Epithelial cell of esophagus (primary cell): ENCODE results near the gene KCTD16.

Source experiments
- DNase-seq: peaks from one replicate; pipeline ENCODE4 v3.0.0; 2010; ENCODE audit warnings: low read depth
- H3K4me3 ChIP-seq: 2 replicates; pipeline ENCODE4 v1.5.1; 2011; ENCODE audit warnings: mild to moderate bottlenecking, low read length, control low read depth
- TF ChIP-seq, protein P1 (sequence below): IDR thresholded peaks from 2 replicates; pipeline ENCODE4 v1.5.1; 2011; ENCODE audit warnings: low read depth, mild to moderate bottlenecking, low read length, control low read depth, inconsistent platforms; ENCODE audit not compliant: insufficient read depth; ENCODE audit errors: missing control alignments

KCTD16 gene

DNA sequence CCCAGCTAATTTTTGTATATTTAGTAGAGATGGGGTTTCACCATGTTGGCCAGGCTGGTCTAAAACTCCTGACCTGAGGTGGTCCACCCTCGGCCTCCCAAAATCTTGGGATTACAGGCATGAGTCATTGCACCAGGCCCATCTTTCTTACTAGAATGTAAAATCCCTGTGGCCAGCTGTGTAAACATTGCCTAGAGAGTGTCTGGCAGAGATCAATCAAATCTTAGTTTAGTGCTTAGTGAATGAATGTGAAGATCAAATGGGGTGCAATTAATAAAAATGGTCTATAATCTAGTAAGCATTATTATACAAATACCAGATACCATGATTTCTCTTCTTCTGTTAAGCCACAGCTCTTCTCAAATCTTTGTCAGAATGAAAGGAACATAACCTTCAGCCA lies 289.9 kb downstream of the KCTD16 start:
- TF ChIP-seq, protein P1, sequence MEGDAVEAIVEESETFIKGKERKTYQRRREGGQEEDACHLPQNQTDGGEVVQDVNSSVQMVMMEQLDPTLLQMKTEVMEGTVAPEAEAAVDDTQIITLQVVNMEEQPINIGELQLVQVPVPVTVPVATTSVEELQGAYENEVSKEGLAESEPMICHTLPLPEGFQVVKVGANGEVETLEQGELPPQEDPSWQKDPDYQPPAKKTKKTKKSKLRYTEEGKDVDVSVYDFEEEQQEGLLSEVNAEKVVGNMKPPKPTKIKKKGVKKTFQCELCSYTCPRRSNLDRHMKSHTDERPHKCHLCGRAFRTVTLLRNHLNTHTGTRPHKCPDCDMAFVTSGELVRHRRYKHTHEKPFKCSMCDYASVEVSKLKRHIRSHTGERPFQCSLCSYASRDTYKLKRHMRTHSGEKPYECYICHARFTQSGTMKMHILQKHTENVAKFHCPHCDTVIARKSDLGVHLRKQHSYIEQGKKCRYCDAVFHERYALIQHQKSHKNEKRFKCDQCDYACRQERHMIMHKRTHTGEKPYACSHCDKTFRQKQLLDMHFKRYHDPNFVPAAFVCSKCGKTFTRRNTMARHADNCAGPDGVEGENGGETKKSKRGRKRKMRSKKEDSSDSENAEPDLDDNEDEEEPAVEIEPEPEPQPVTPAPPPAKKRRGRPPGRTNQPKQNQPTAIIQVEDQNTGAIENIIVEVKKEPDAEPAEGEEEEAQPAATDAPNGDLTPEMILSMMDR, result no peak
- no peak overlapping the region for H3K4me3 ChIP-seq
- no peak for DNase-seq

DNA sequence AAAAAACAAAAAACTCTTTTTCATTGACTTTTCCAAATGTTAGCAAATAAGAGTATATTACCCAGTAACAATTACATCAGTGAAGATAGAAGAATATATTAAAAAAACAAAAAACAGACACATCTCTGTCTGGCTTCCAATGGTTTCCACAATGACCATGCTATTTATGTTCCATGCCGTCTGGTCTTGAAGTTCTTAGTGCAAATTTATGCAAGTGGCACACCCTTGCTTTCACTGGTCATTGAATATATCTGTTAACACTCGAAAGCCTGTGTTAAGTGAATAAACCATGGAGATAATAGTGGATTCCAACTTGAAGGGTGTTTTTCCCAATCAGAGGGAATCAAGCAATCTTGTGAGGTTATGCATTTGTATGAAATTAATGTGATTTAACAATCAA lies 291.9 kb downstream of the KCTD16 start:
- H3K4me3 ChIP-seq, result no peak overlapping the region
- TF ChIP-seq, protein P1, result no peak
- DNase-seq, result no peak

GRCh38 chr5:144463481-144464223 lies 293.0 kb downstream of the KCTD16 start:
- no peak overlapping the region for H3K4me3 ChIP-seq
- DNase-seq, result no peak
- TF ChIP-seq, protein P1, result no peak

GRCh38 chr5:144464306-144464705 lies 293.6 kb downstream of the KCTD16 start:
- TF ChIP-seq, protein P1, result no peak

DNA sequence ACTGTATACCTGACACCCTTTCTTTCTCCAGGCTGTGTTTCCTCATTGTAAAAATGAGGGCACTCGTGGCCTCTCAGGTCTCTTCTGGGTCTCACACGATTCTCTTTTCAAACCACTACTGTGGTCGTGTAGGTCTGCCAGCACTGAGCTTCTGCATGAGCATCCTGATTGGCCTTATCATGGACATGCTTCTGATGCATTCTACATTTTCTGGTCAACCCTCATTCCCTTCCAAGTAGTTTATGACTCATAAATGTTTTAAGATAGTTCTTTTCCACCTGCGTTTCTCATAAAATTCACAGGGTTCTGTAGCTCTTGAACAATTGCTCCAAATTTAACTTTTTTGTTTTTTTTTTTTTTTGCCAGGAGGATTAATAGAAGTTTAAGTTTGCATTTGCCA lies 294.8 kb downstream of the KCTD16 start:
- TF ChIP-seq, protein P1, result no peak
- DNase-seq, result no peak
- no peak overlapping the region for H3K4me3 ChIP-seq

More at GRCh38 chr5:144464306-144464705, 293.6 kb downstream of the KCTD16 start:
- no peak overlapping the region for H3K4me3 ChIP-seq
- no peak for DNase-seq

- no peak overlapping the region for H3K4me3 ChIP-seq
- TF ChIP-seq, protein P1, result peak; percentile 72
- DNase-seq, result peak; percentile 46
Observed at GRCh38 chr5:144467792-144468191, 297.1 kb downstream of the KCTD16 start.

DNA sequence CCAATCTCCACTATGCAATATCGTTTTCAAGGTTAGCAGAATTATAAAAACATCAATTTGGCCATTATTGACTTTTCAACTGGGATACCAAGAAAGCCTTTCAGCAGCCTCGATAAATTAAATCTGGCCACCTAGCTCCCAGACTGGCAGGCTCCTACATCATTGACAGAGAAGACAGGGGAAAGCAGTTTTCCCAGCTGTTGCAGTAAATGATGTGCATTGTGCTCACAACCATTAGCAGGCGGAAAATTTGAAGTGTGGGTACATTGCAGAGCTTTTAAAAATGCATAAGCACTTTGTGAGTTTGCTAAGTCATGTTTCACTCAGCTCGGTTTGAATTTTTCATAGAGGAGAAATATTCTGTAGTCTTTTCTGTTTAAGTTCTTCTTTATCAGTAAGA lies 297.9 kb downstream of the KCTD16 start:
- TF ChIP-seq, protein P1, result no peak
- H3K4me3 ChIP-seq, result no peak overlapping the region
- no peak for DNase-seq
